ENCODE measurements around the gene UBR4.

UBR4 gene

GRCh38 chr1:19149736-19150135, 60.3 kb downstream of the UBR4 start:
- no peak overlapping the region for H3K18ac ChIP-seq (ENCODE audit: low read length)
- peaks cover 75 to 100% of the 10 kb centered on the region in 2 donors for H3K36me3 ChIP-seq (replicated peaks in 1 of 2; ENCODE audit: control insufficient read depth in 2 of 2, insufficient read depth in 2 of 2, low read length in 2 of 2)
- H3K79me1 ChIP-seq (ENCODE audit: low read depth, low read length), result no peaks in the 10 kb centered on the region
- H3K9ac ChIP-seq (ENCODE audit: low read depth, low read length, poor library complexity), result no peak overlapping the region
- H4K8ac ChIP-seq (ENCODE audit: low read depth, low read length), result no peak overlapping the region
- no peak overlapping the region for H3K4me3 ChIP-seq (ENCODE audit: low read length in 2 of 2)
- no peak overlapping the region for H2AK5ac ChIP-seq (ENCODE audit: low read depth, low read length)
- H3K4ac ChIP-seq (ENCODE audit: low read length), result no peak overlapping the region
- H2AFZ ChIP-seq (ENCODE audit: low read length), result no peak overlapping the region
- DNase-seq (ENCODE audit: low spot score), result no peak
- H4K91ac ChIP-seq (ENCODE audit: low read depth, low read length, poor library complexity), result no peak overlapping the region
- H2BK12ac ChIP-seq (ENCODE audit: low read length), result no peak overlapping the region
- H3K27ac ChIP-seq (replicated peaks; ENCODE audit: low read length), result no peak overlapping the region
- H2BK5ac ChIP-seq (ENCODE audit: low read length), result no peak overlapping the region
- no peak overlapping the region for H2BK120ac ChIP-seq (ENCODE audit: low read depth, low read length)
- no peaks in the 10 kb centered on the region for H3K27me3 ChIP-seq (ENCODE audit: control insufficient read depth in 3 of 3, insufficient read depth in 3 of 3, low read depth in 1 of 3, low read length in 3 of 3)
- no peak overlapping the region for H3K14ac ChIP-seq (ENCODE audit: low read length)
- WGBS, 2 donors (ENCODE audit: extremely low coverage in 2 of 2, insufficient read length in 2 of 2, insufficient replicate concordance in 1 of 2), result no CpG with 5 or more reads among the region's 3 CpGs
- H3K4me2 ChIP-seq (ENCODE audit: insufficient read depth, low read length, poor library complexity, severe bottlenecking), result no peak overlapping the region
- no peak overlapping the region for H3K23ac ChIP-seq (ENCODE audit: low read depth, low read length, poor library complexity)
- H3K4me1 ChIP-seq (ENCODE audit: control insufficient read depth in 2 of 2, insufficient read depth in 1 of 2, low read depth in 1 of 2, low read length in 2 of 2), result no peaks in the 10 kb centered on the region
- H2BK15ac ChIP-seq (ENCODE audit: low read length), result no peak overlapping the region
- no peaks in the 10 kb centered on the region for H3K9me3 ChIP-seq (replicated peaks in 1 of 2; ENCODE audit: control insufficient read depth in 2 of 2, insufficient read depth in 1 of 2, low read depth in 1 of 2, low read length in 2 of 2)

GRCh38 chr1:19140465-19140864, 69.6 kb downstream of the UBR4 start:
- Histone ChIP-seq H4K8ac (ENCODE audit: low read depth, low read length) (no peak overlapping the region), H3K14ac (ENCODE audit: low read length) (no peak overlapping the region), H2AFZ (ENCODE audit: low read length) (no peak overlapping the region), H2AK5ac (ENCODE audit: low read depth, low read length) (no peak overlapping the region), H3K18ac (ENCODE audit: low read length) (no peak overlapping the region), H3K27ac (replicated peaks; ENCODE audit: low read length) (no peak overlapping the region), H2BK120ac (ENCODE audit: low read depth, low read length) (no peak overlapping the region), H3K23ac (ENCODE audit: low read depth, low read length, poor library complexity) (no peak overlapping the region), H3K4ac (ENCODE audit: low read length) (no peak overlapping the region), H3K36me3 (replicated peaks in 1 of 2; ENCODE audit: control insufficient read depth in 2 of 2, insufficient read depth in 2 of 2, low read length in 2 of 2) (peaks cover 37 to 100% of the 10 kb centered on the region in 2 donors), H3K4me2 (ENCODE audit: insufficient read depth, low read length, poor library complexity, severe bottlenecking) (no peak overlapping the region), H3K4me3 (ENCODE audit: low read length in 2 of 2) (no peak overlapping the region), H3K27me3 (ENCODE audit: control insufficient read depth in 3 of 3, insufficient read depth in 3 of 3, low read depth in 1 of 3, low read length in 3 of 3) (no peaks in the 10 kb centered on the region), H3K9me3 (replicated peaks in 1 of 2; ENCODE audit: control insufficient read depth in 2 of 2, insufficient read depth in 1 of 2, low read depth in 1 of 2, low read length in 2 of 2) (peaks cover 0 to 4% of the 10 kb centered on the region in 2 donors), H4K91ac (ENCODE audit: low read depth, low read length, poor library complexity) (no peak overlapping the region), H2BK5ac (ENCODE audit: low read length) (no peak overlapping the region), H3K9ac (ENCODE audit: low read depth, low read length, poor library complexity) (no peak overlapping the region), H2BK15ac (ENCODE audit: low read length) (no peak overlapping the region), H2BK12ac (ENCODE audit: low read length) (no peak overlapping the region), H3K79me1 (ENCODE audit: low read depth, low read length) (no peaks in the 10 kb centered on the region), H3K4me1 (ENCODE audit: control insufficient read depth in 2 of 2, insufficient read depth in 1 of 2, low read depth in 1 of 2, low read length in 2 of 2) (no peaks in the 10 kb centered on the region)
- WGBS, 2 donors (ENCODE audit: extremely low coverage in 2 of 2, insufficient read length in 2 of 2, insufficient replicate concordance in 1 of 2), result no CpG with 5 or more reads among the region's 12 CpGs
- DNase-seq (ENCODE audit: low spot score), result no peak

DNA sequence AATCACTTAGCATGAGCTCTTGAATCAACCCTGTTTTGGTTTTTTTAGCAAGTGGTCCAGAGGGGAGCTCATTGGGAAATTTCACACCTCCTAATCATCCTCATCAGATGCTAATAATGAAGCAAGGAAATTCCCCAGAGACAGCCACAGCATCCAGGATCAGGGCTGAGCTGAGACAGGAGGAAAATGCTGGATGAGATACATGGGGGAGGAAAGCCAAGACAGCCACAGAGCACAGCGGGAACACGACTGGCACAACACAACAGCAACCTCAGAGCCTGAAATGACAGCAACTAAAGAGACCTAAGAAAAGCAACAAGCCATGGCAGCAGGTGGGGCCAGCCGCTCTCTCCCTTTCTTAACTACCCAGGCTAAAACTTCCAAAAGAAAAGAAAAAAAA, 70.4 kb downstream of the UBR4 start:
- no peak overlapping the region for H3K4me3 ChIP-seq (ENCODE audit: low read length in 2 of 2)
- peaks cover under 1 to 8% of the 10 kb centered on the region in 2 donors for H3K9me3 ChIP-seq (replicated peaks in 1 of 2; ENCODE audit: control insufficient read depth in 2 of 2, insufficient read depth in 1 of 2, low read depth in 1 of 2, low read length in 2 of 2)
- H2BK12ac ChIP-seq (ENCODE audit: low read length), result no peak overlapping the region
- H3K14ac ChIP-seq (ENCODE audit: low read length), result no peak overlapping the region
- H3K18ac ChIP-seq (ENCODE audit: low read length), result no peak overlapping the region
- no peak overlapping the region for H4K91ac ChIP-seq (ENCODE audit: low read depth, low read length, poor library complexity)
- no peaks in the 10 kb centered on the region for H3K4me1 ChIP-seq (ENCODE audit: control insufficient read depth in 2 of 2, insufficient read depth in 1 of 2, low read depth in 1 of 2, low read length in 2 of 2)
- no peak overlapping the region for H2BK5ac ChIP-seq (ENCODE audit: low read length)
- no peak overlapping the region for H4K8ac ChIP-seq (ENCODE audit: low read depth, low read length)
- no peak overlapping the region for H3K4ac ChIP-seq (ENCODE audit: low read length)
- H3K36me3 ChIP-seq (replicated peaks in 1 of 2; ENCODE audit: control insufficient read depth in 2 of 2, insufficient read depth in 2 of 2, low read length in 2 of 2), result peaks cover 36 to 100% of the 10 kb centered on the region in 2 donors
- H3K4me2 ChIP-seq (ENCODE audit: insufficient read depth, low read length, poor library complexity, severe bottlenecking), result no peak overlapping the region
- no peaks in the 10 kb centered on the region for H3K27me3 ChIP-seq (ENCODE audit: control insufficient read depth in 3 of 3, insufficient read depth in 3 of 3, low read depth in 1 of 3, low read length in 3 of 3)
- no peak for DNase-seq (ENCODE audit: low spot score)
- no peak overlapping the region for H2BK15ac ChIP-seq (ENCODE audit: low read length)
- no peak overlapping the region for H3K23ac ChIP-seq (ENCODE audit: low read depth, low read length, poor library complexity)
- H2AFZ ChIP-seq (ENCODE audit: low read length), result no peak overlapping the region
- no peak overlapping the region for H3K27ac ChIP-seq (replicated peaks; ENCODE audit: low read length)
- H2BK120ac ChIP-seq (ENCODE audit: low read depth, low read length), result no peak overlapping the region
- no peak overlapping the region for H3K9ac ChIP-seq (ENCODE audit: low read depth, low read length, poor library complexity)
- no CpG with 5 or more reads among the region's 3 CpGs for WGBS, 2 donors (ENCODE audit: extremely low coverage in 2 of 2, insufficient read length in 2 of 2, insufficient replicate concordance in 1 of 2)
- H2AK5ac ChIP-seq (ENCODE audit: low read depth, low read length), result no peak overlapping the region
- H3K79me1 ChIP-seq (ENCODE audit: low read depth, low read length), result no peaks in the 10 kb centered on the region

DNA sequence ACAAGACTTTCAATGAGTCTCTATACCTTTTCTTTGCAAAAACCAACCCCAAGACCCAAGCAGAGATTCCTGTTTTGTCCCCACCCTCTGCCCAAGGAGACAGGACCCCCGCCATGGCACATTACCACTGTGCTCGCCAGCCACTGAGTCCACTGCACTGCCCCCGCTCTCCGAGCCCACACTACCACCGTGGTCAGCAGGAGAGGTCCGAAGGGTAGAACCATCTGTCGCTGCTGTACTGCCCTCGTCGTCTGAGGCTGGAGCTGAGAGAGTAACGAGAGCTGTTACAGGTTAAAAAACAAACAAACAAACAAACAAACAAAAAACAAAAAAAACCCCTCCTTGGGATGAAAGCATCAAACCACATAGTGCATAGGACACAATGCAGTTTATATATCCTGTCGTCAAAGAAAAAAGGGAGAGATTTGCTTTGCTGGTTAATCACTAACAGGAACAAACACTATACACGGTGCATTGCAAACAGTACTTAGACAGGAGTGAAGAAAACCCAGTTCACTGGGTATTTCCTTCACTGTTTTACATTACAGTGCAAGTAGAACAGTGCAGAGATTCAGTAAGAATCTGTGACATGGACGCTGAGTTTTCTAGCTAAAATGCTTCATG, 71.0 kb downstream of the UBR4 start:
- Histone ChIP-seq H3K4me3 (ENCODE audit: low read length in 2 of 2) (no peak overlapping the region), H2BK12ac (ENCODE audit: low read length) (no peak overlapping the region), H3K27me3 (ENCODE audit: control insufficient read depth in 3 of 3, insufficient read depth in 3 of 3, low read depth in 1 of 3, low read length in 3 of 3) (no peaks in the 10 kb centered on the region), H2AK5ac (ENCODE audit: low read depth, low read length) (no peak overlapping the region), H2BK5ac (ENCODE audit: low read length) (no peak overlapping the region), H3K4me1 (ENCODE audit: control insufficient read depth in 2 of 2, insufficient read depth in 1 of 2, low read depth in 1 of 2, low read length in 2 of 2) (no peaks in the 10 kb centered on the region), H3K36me3 (replicated peaks in 1 of 2; ENCODE audit: control insufficient read depth in 2 of 2, insufficient read depth in 2 of 2, low read length in 2 of 2) (peaks cover 36 to 100% of the 10 kb centered on the region in 2 donors), H2AFZ (ENCODE audit: low read length) (no peak overlapping the region), H2BK120ac (ENCODE audit: low read depth, low read length) (no peak overlapping the region), H3K4me2 (ENCODE audit: insufficient read depth, low read length, poor library complexity, severe bottlenecking) (no peak overlapping the region), H3K27ac (replicated peaks; ENCODE audit: low read length) (no peak overlapping the region), H4K8ac (ENCODE audit: low read depth, low read length) (no peak overlapping the region), H3K79me1 (ENCODE audit: low read depth, low read length) (no peaks in the 10 kb centered on the region), H3K9ac (ENCODE audit: low read depth, low read length, poor library complexity) (no peak overlapping the region), H2BK15ac (ENCODE audit: low read length) (no peak overlapping the region), H3K23ac (ENCODE audit: low read depth, low read length, poor library complexity) (no peak overlapping the region), H4K91ac (ENCODE audit: low read depth, low read length, poor library complexity) (no peak overlapping the region), H3K18ac (ENCODE audit: low read length) (no peak overlapping the region), H3K4ac (ENCODE audit: low read length) (no peak overlapping the region), H3K9me3 (replicated peaks in 1 of 2; ENCODE audit: control insufficient read depth in 2 of 2, insufficient read depth in 1 of 2, low read depth in 1 of 2, low read length in 2 of 2) (peaks cover 5 to 14% of the 10 kb centered on the region in 2 donors), H3K14ac (ENCODE audit: low read length) (no peak overlapping the region)
- no CpG with 5 or more reads among the region's 13 CpGs for WGBS, 2 donors (ENCODE audit: extremely low coverage in 2 of 2, insufficient read length in 2 of 2, insufficient replicate concordance in 1 of 2)
- DNase-seq (ENCODE audit: low spot score), result no peak

Measured in neuronal stem cell (in vitro differentiated cells).